ENCODE data around the gene DUS1L. TPM values are rescaled to one million over a fixed set of nuclear protein-coding genes. Genes with fewer than 3 reads are reported as not detected.
A peak's percentile ranks its signal among the peaks of the same experiment; 100 is the strongest.

Gene DUS1L
- total RNA-seq (100 to 1,000 TPM in 1 of 2 donors, 10 to 100 TPM in 1; 40.0 to 117 TPM), polyA plus RNA-seq (100 to 1,000 TPM in 1 of 2 donors, 10 to 100 TPM in 1; 82.8 to 179 TPM)
- long read RNA-seq, donor 1, transcript DUS1L-201 (14 exons, 2,068 nt): major isoform, 12 of 33 reads
- long read RNA-seq, donor 1, partial matches to known transcripts: 12 of 33 reads
- long read RNA-seq, donor 1, other reads (novel, unspliced or antisense): 9 of 33 reads
- long read RNA-seq, donor 2, partial matches to known transcripts: 0 of 4 reads
- long read RNA-seq, donor 2, other reads (novel, unspliced or antisense): 0 of 4 reads
- long read RNA-seq, donor 3, partial matches to known transcripts: 5 of 6 reads
- long read RNA-seq, donor 3, other reads (novel, unspliced or antisense): 0 of 6 reads
- long read RNA-seq, donor 4, partial matches to known transcripts: 0 of 2 reads
- long read RNA-seq, donor 4, other reads (novel, unspliced or antisense): 0 of 2 reads
- long read RNA-seq, donor 5, transcript DUS1L-201 (14 exons, 2,068 nt): major isoform, 7 of 29 reads
- long read RNA-seq, donor 5, partial matches to known transcripts: 6 of 29 reads
- long read RNA-seq, donor 5, other reads (novel, unspliced or antisense): 12 of 29 reads

GRCh38 chr17:82065638-82066303 lies at the start of gene DUS1L:
TSS of gene DUS1L (minus strand) at chr17:82065804. CDS start at chr17:82065059, 745 bp downstream.
- WGBS, 2 donors: 10 to 12% methylated on average over 85 to 88 of the region's 88 CpGs
- Histone ChIP-seq H3K4me1 (ENCODE audit: control insufficient read depth in 5 of 5, insufficient read depth in 5 of 5, low read length in 5 of 5) (peaks cover 0 to 19% (median 10%) of the 10 kb centered on the region in 5 donors), H3K9ac (ENCODE audit: insufficient read depth in 1 of 2, low read length in 2 of 2) (peak within 1 kb of the TSS in 1 of 2 donors; percentile 77), H3K27ac (ENCODE audit: low read depth in 1 of 2, low read length in 1 of 2) (peak within 1 kb of the TSS; percentile 73 to 96), H3K9me3 (ENCODE audit: control insufficient read depth in 4 of 4, insufficient read depth in 3 of 4, low read length in 3 of 4) (no peaks in the 10 kb centered on the region), H3K4me3 (peak within 1 kb of the TSS; percentile 81), H3K27me3 (ENCODE audit: control insufficient read depth in 3 of 3, insufficient read depth in 3 of 3, low read length in 2 of 3) (no peaks in the 10 kb centered on the region), H3K36me3 (ENCODE audit: control insufficient read depth in 4 of 4, insufficient read depth in 4 of 4, low read length in 4 of 4) (peaks cover 0 to 32% (median 3%) of the 10 kb centered on the region in 4 donors)
- DNase-seq: peak; percentile 50 to 66 (median 61)
- ATAC-seq (ENCODE audit: insufficient read depth, low FRiP score): peak; percentile 85
- TF ChIP-seq CTCF (IDR thresholded peaks at IDR 0.05; ENCODE audit: control extremely low read depth, extremely low read depth): no peak

GRCh38 chr17:82114872-82115271 lies 49.3 kb upstream of the DUS1L start:
- no peak overlapping the region for H3K9ac ChIP-seq (ENCODE audit: insufficient read depth in 1 of 2, low read length in 2 of 2)
- no peak for ATAC-seq (ENCODE audit: insufficient read depth, low FRiP score)
- WGBS, 2 donors: 92 to 94% methylated on average over 9 of the region's 9 CpGs
- DNase-seq: no peak
- no peak for TF ChIP-seq CTCF (IDR thresholded peaks at IDR 0.05; ENCODE audit: control extremely low read depth, extremely low read depth)
- no peak overlapping the region for H3K4me3 ChIP-seq
- H3K9me3 ChIP-seq (ENCODE audit: control insufficient read depth in 4 of 4, insufficient read depth in 3 of 4, low read length in 3 of 4): no peaks in the 10 kb centered on the region
- H3K4me1 ChIP-seq (ENCODE audit: control insufficient read depth in 5 of 5, insufficient read depth in 5 of 5, low read length in 5 of 5): peaks cover 0 to 22% (median 4%) of the 10 kb centered on the region in 5 donors
- H3K27ac ChIP-seq (ENCODE audit: low read depth in 1 of 2, low read length in 1 of 2): no peak overlapping the region
- H3K27me3 ChIP-seq (ENCODE audit: control insufficient read depth in 3 of 3, insufficient read depth in 3 of 3, low read length in 2 of 3): no peaks in the 10 kb centered on the region
- H3K36me3 ChIP-seq (ENCODE audit: control insufficient read depth in 4 of 4, insufficient read depth in 4 of 4, low read length in 4 of 4): peaks cover 0 to 2% (median 0%) of the 10 kb centered on the region in 4 donors

- TF ChIP-seq CTCF (IDR thresholded peaks at IDR 0.05; ENCODE audit: control extremely low read depth, extremely low read depth): no peak
- DNase-seq (no peak), ATAC-seq (ENCODE audit: insufficient read depth, low FRiP score) (no peak)
- 94 to 96% methylated on average over 10 of the region's 10 CpGs for WGBS, 2 donors
- no peak overlapping the region for H3K4me3 ChIP-seq
- H3K27ac ChIP-seq (ENCODE audit: low read depth in 1 of 2, low read length in 1 of 2): peak overlapping the region in 1 of 2 donors; percentile 35
- peaks cover 0 to 18% (median 4%) of the 10 kb centered on the region in 5 donors for H3K4me1 ChIP-seq (ENCODE audit: control insufficient read depth in 5 of 5, insufficient read depth in 5 of 5, low read length in 5 of 5)
- peaks cover 0 to 2% (median 0%) of the 10 kb centered on the region in 4 donors for H3K36me3 ChIP-seq (ENCODE audit: control insufficient read depth in 4 of 4, insufficient read depth in 4 of 4, low read length in 4 of 4)
- no peaks in the 10 kb centered on the region for H3K9me3 ChIP-seq (ENCODE audit: control insufficient read depth in 4 of 4, insufficient read depth in 3 of 4, low read length in 3 of 4)
- H3K9ac ChIP-seq (ENCODE audit: insufficient read depth in 1 of 2, low read length in 2 of 2): no peak overlapping the region
- no peaks in the 10 kb centered on the region for H3K27me3 ChIP-seq (ENCODE audit: control insufficient read depth in 3 of 3, insufficient read depth in 3 of 3, low read length in 2 of 3)
These were observed 48.8 kb upstream of the DUS1L start for GRCh38 chr17:82114447-82114846.

All from lung (tissue), 16 donors.